HG02938 (cell line): Measurements from ENCODE around the gene AFM.
A peak's percentile ranks its signal among the peaks of the same experiment; 100 is the strongest.

Source experiments
- ATAC-seq: cut with Tn5 transposase; IDR thresholded peaks from one replicate; pipeline ENCODE4 v1.9.1; 2021; ENCODE audit warnings: mild to moderate bottlenecking, moderate library complexity; ENCODE audit not compliant: unreplicated experiment

The AFM gene, protein sequence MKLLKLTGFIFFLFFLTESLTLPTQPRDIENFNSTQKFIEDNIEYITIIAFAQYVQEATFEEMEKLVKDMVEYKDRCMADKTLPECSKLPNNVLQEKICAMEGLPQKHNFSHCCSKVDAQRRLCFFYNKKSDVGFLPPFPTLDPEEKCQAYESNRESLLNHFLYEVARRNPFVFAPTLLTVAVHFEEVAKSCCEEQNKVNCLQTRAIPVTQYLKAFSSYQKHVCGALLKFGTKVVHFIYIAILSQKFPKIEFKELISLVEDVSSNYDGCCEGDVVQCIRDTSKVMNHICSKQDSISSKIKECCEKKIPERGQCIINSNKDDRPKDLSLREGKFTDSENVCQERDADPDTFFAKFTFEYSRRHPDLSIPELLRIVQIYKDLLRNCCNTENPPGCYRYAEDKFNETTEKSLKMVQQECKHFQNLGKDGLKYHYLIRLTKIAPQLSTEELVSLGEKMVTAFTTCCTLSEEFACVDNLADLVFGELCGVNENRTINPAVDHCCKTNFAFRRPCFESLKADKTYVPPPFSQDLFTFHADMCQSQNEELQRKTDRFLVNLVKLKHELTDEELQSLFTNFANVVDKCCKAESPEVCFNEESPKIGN

GRCh38 chr4:73481358-73481757 is at the start of gene AFM:
AFM (plus strand) TSS chr4:73481745; CDS start chr4:73481776, 31 bp downstream.
- no peak for ATAC-seq

DNA sequence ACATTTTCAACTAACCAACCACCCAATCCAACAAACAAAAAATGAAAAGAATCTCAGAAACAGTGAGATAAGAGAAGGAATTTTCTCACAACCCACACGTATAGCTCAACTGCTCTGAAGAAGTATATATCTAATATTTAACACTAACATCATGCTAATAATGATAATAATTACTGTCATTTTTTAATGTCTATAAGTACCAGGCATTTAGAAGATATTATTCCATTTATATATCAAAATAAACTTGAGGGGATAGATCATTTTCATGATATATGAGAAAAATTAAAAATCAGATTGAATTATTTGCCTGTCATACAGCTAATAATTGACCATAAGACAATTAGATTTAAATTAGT is 49.8 kb upstream of the AFM start:
- no peak for ATAC-seq

DNA sequence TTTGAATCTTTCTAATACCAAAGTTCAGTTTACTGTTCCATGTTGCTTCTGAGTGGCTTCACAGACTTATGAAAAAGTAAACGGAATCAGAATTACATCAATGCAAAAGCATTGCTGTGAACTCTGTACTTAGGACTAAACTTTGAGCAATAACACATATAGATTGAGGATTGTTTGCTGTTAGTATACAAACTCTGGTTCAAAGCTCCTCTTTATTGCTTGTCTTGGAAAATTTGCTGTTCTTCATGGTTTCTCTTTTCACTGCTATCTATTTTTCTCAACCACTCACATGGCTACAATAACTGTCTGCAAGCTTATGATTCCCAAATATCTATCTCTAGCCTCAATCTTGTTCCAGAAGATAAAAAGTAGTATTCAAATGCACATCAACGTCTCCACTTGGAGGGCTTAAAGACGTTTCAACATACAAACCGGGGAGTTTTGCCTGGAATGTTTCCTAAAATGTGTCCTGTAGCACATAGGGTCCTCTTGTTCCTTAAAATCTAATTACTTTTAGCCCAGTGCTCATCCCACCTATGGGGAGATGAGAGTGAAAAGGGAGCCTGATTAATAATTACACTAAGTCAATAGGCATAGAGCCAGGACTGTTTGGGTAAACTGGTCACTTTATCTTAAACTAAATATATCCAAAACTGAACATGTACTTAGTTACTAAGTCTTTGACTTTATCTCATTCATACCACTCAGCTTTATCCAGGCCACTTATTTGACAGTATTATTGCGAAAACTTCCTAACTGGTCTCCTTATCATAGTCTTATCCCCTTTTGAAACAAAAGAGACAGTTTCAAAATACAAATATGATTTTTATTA is 49.2 kb upstream of the AFM start:
- ATAC-seq = no peak

DNA sequence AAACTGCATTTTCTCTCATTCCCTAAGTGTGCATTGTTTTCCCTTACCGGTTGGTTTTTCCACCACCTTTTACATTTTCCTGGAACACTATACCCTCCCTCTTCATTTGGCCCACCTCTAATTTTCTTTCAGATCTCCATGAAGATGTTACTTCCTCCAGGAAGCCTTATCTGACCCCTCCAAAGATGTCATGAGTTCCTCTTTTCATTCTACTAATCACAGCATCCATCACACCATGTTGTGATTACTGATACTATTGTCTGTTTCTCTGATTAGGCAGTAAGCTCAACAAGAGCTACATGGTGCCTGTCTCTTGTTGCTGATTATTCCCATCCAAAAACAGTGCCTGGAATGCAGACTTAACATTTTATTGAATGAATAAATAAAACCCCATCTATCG is 48.4 kb upstream of the AFM start:
- ATAC-seq = no peak

DNA sequence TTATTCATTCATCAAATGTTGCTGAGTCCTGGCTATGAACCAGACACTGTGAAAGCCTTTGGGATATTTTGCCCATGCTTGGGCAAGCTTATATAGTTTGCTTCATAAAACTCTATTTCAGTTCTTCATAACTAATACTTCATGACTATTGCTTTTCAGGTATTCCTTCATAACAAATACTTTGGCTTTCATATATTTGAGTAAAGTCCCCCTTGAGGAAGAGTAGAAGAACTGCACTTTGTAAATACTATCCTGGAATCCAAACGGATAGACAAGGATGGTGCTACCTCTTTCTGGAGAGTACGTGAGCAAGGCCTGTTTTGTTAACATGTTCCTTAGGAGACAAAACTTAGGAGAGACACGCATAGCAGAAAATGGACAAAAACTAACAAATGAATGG is 47.2 kb upstream of the AFM start:
- peak; percentile 58 for ATAC-seq

DNA sequence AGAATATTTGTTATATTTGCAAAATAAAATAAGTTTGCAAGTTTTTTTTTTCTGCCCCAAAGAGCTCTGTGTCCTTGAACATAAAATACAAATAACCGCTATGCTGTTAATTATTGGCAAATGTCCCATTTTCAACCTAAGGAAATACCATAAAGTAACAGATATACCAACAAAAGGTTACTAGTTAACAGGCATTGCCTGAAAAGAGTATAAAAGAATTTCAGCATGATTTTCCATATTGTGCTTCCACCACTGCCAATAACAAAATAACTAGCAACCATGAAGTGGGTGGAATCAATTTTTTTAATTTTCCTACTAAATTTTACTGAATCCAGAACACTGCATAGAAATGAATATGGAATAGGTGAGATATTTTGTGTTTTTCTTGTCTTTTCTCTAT is 45.6 kb upstream of the AFM start, which contains the start of gene AFP:
TSS of gene AFP (plus strand) at position 238 of the 400 bp plus-strand sequence. CDS start at position 280, 42 bp downstream.
- ATAC-seq = no peak

DNA sequence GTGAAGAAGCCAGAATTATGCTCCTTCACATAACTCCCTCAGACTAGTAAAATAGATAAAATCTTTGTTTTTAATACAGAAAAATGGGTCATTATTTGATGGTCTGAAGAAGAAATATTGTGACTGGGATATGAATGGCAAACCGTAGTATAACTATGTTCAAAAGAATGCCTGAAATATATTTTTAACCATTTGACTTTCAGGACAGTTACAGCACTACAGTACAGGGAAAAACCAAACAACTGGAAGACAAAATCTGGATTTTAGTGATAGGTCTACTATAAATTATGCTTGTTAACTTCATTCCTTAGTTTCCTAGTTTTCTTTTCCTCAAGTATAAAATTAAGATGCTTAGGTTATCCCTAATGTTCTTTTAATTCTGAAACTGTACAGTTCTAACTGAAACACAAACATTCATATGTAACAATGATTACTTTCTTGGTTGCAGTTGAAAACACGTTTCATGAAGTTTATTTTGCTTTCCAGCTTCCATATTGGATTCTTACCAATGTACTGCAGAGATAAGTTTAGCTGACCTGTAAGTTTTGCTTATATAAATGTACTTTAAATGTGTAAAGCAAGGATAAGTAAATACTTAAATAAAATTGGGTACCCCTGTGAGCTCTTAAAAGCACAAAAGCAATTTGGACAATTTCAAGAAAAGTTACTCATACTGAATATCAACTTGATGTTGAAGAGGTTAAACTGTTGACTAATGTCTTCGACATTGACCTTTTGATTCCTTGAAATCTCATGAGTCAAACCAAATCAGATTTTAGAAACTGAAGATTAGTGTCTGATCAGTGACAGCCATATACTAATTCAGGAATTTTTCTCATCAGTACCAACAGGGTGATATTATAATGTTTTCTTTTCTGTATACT is 44.6 kb upstream of the AFM start:
- ATAC-seq = no peak

GRCh38 chr4:73437558-73437956 is 44.0 kb upstream of the AFM start:
- ATAC-seq = no peak

DNA sequence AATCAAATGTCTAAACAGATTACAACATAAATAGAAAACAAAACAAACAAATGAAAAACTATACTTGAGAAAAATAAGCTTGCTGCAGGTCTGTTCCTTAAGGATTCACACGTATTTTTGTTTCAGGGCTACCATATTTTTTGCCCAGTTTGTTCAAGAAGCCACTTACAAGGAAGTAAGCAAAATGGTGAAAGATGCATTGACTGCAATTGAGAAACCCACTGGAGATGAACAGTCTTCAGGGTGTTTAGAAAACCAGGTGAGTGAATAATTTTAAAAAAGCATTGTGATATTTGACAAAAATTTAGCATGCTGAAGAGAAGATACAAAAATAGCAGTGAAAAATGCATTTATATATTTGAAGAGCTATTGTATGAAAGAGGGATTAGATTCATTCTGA is 43.5 kb upstream of the AFM start:
- no peak for ATAC-seq

DNA sequence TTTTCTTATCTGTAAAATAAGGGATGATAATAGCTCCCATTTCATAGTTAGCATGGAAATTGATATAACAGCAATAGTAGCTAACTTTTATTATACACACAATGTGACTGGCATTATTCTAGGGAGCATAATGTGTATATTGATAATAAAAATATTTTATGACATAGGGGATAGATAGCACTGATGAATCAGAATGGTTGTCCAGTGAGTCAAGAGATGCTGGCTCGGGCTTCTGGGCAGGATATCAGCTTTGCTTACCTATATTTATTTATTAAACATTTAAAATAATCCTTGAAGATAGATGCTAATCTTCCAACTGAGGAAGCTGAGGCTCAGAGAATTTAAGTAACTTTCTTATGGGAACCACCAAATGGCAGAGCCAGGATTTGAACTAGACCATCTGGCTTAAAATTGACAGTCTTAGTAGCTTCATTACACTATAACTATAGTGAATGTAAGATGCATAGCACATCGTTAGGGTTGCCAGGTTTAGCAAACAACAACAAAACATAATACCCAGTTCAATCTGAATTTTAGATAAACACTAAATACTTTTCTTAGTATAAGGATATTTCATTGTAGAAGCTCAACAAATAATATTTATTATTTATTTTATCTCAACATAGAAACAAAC is 42.8 kb upstream of the AFM start:
- no peak for ATAC-seq

DNA sequence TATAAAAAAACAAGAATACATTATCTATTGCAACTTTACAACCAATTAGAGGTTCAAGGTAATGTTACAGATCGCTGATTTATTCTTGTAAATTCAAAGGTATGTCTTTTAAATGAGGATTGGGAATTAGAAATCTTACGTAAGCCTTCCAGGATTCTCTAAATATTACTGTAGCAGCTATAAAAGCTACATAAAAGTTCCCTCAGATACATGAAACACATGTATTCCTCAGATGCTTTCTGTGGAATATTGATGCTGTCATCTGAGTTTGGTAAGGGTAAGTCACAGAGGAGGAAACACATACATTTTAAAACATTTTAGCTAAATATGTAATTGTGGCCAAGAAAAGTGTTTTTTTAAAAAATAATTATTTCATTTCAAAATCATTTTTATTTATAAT is 42.1 kb upstream of the AFM start:
- no peak for ATAC-seq

DNA sequence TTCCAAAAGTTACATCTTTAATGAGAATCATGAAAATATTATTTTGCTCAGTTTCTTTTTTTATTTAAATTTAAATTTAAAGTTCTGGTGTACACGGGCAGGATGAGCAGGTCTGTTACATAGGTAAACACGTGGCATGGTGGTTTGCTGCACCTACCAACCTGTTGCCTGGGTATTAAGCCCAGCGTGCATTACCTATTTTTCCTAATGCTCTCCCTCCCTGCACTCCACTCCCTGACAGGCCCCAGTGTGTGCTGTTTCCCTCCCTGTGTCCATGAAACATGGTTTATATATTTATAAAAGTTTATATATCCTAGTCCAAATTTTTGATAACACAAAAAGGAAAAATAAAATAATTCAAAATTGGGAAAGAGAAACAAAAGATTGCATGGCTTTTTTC is 41.6 kb upstream of the AFM start:
- ATAC-seq = no peak

DNA sequence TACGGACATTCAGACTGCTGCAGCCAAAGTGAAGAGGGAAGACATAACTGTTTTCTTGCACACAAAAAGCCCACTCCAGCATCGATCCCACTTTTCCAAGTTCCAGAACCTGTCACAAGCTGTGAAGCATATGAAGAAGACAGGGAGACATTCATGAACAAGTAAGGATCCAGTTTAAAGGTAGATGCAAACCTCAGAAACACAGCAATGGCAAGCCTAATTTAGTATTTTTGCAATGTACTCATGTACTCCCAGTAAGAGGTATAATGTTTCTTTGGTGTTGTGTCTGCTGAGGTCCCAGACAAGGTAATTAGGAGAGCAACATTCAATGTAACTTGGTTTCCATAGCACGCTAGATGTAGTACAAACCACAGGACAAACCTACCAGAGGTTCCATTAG is 40.9 kb upstream of the AFM start:
- ATAC-seq = no peak

- ATAC-seq = no peak
These were observed 39.3 kb upstream of the AFM start for GRCh38 chr4:73442275-73442674.

DNA sequence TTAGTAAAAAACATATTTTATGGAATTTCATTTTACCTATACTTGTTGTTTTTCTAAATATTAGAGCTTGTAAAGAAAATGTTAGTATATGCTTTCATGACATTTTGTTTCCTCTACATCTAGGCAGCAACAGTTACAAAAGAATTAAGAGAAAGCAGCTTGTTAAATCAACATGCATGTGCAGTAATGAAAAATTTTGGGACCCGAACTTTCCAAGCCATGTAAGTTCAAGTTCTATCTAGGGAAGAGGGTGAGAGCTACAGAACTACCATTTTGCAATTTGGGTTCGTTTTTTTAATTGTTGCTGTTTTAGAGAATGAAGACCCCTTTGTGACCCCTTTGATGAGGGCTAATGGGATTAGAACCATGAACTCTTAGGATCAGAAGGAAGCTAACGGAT is 38.3 kb upstream of the AFM start:
- no peak for ATAC-seq

DNA sequence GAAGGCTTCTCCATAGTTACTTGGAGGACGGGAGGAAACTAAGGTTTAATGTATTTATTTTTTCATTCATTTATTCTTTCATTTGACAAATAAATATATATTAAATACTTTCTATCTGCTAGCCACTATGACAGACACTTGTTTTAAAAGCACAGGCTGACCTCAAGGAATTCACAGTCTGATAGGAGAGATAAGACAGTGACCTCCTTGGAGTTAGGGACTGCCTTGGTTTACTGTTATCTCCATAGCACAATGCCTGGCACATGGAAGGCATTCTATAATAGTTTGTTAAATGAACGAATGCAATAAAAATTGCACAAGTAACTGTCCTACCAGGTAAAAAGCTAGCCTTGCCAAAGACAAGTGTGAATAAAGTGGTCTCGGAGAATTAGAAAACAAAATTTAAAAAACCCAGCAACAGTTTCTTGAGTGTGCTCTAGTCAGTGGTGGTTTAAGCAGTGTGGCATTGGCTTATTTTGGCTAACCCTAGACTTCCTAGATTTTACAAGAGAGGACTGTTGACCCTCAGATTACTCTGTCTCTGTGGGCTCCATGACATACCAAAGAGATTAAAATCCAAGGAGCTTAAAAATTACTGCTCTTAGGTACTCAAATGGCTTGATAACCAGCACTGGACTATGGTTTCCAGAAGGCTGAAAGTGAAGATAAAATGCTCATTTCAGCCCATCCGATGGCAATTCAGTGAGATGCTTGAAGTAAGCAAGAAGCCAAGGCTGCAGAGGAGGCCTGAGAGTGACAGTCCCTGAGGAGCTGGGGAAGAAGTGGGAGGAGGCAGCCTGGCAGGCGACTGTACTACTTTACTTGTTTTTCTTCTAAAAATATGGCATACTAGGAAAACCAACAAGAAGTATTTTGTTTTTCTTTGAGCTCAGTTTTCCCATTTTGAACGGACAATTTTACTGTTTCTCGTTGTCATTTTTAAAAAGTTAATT is 35.9 kb upstream of the AFM start:
- ATAC-seq = no peak

DNA sequence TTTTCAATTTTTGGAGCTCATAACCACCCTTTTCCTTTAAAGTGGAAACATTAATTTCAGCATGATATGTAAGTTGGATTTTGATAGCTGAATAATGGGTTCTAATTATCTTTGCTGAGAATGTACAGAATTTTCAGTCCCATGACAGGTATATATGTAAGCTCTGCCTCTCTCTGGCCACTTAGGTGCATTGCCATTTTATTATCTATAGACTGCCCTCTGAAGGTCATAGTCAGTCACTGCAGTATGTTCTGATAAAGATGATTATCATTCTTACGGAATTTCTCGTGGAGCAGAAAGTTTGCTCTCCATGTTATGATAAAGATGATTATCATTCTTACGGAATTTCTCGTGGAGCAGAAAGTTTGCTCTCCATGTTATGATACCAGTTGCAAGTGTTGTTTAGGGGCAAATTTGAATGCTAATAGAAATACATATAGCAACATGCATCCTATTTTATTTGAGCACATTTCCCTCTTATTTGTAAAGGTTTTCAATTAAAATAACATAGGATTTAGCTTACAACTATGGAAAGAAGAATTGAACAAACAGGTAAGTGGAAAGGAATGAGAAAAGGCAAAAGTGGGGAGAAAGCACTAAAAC is 35.1 kb upstream of the AFM start:
- peak; percentile 99 for ATAC-seq

- no peak for ATAC-seq
These were observed 33.9 kb upstream of the AFM start for GRCh38 chr4:73447671-73448070.
